ENCODE results near the gene SERINC5.

Gene SERINC5

GRCh38 chr5:80101993-80102392 lies 153.9 kb downstream of the SERINC5 start:
- no peak for DNase-seq (ENCODE audit: low spot score)
- H3K27me3 ChIP-seq (ENCODE audit: insufficient read depth, poor library complexity, severe bottlenecking) = no peaks in the 10 kb centered on the region
- ATAC-seq (ENCODE audit: low read depth) = no peak
- H3K27ac ChIP-seq (ENCODE audit: poor library complexity, severe bottlenecking) = no peak overlapping the region
- H3K4me1 ChIP-seq (ENCODE audit: insufficient read depth, poor library complexity, severe bottlenecking) = no peaks in the 10 kb centered on the region
- no peak for TF ChIP-seq CTCF (IDR thresholded peaks at IDR 0.05; ENCODE audit: poor library complexity, severe bottlenecking)
- H3K36me3 ChIP-seq (ENCODE audit: low read depth) = no peaks in the 10 kb centered on the region
- H3K9me3 ChIP-seq (ENCODE audit: severe bottlenecking) = no peaks in the 10 kb centered on the region
- H3K4me3 ChIP-seq (ENCODE audit: severe bottlenecking) = no peak overlapping the region

DNA sequence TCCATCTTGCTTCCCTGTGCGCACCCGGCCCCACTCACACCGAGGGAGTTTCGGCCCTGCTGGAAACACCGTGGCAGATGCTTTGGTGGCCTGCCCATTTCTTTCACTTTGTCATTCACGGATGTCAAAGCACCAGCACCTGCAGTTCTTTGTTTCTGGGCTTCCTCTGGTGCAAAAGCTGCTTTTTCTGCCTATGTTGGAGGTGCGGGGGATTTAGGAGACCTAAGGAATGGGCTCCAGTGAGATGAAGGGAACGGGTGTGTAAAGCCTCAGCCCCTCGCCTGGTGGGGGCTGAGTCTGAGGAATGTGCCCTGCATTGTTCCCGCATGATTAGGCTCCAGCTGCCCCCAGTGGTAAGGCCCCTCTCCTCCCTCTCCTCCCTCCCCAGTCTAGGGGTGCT lies 158.4 kb downstream of the SERINC5 start:
- no peak for DNase-seq (ENCODE audit: low spot score)
- no peak overlapping the region for H3K27ac ChIP-seq (ENCODE audit: poor library complexity, severe bottlenecking)
- no peak for TF ChIP-seq CTCF (IDR thresholded peaks at IDR 0.05; ENCODE audit: poor library complexity, severe bottlenecking)

GRCh38 chr5:80094236-80094738 lies 161.6 kb downstream of the SERINC5 start:
- no peak for TF ChIP-seq CTCF (IDR thresholded peaks at IDR 0.05; ENCODE audit: poor library complexity, severe bottlenecking)
- H3K9me3 ChIP-seq (ENCODE audit: severe bottlenecking) = no peaks in the 10 kb centered on the region
- H3K4me1 ChIP-seq (ENCODE audit: insufficient read depth, poor library complexity, severe bottlenecking) = no peaks in the 10 kb centered on the region
- no peak for ATAC-seq (ENCODE audit: low read depth)
- no peak overlapping the region for H3K27ac ChIP-seq (ENCODE audit: poor library complexity, severe bottlenecking)
- no peaks in the 10 kb centered on the region for H3K27me3 ChIP-seq (ENCODE audit: insufficient read depth, poor library complexity, severe bottlenecking)
- DNase-seq (ENCODE audit: low spot score) = no peak
- H3K4me3 ChIP-seq (ENCODE audit: severe bottlenecking) = no peak overlapping the region
- H3K36me3 ChIP-seq (ENCODE audit: low read depth) = no peaks in the 10 kb centered on the region

More for the DNA sequence above, 158.4 kb downstream of the SERINC5 start:
- Histone ChIP-seq H3K4me1 (ENCODE audit: insufficient read depth, poor library complexity, severe bottlenecking) (no peaks in the 10 kb centered on the region), H3K27me3 (ENCODE audit: insufficient read depth, poor library complexity, severe bottlenecking) (no peaks in the 10 kb centered on the region), H3K36me3 (ENCODE audit: low read depth) (no peaks in the 10 kb centered on the region), H3K9me3 (ENCODE audit: severe bottlenecking) (no peaks in the 10 kb centered on the region), H3K4me3 (ENCODE audit: severe bottlenecking) (no peak overlapping the region)
- no peak for ATAC-seq (ENCODE audit: low read depth)

DNA sequence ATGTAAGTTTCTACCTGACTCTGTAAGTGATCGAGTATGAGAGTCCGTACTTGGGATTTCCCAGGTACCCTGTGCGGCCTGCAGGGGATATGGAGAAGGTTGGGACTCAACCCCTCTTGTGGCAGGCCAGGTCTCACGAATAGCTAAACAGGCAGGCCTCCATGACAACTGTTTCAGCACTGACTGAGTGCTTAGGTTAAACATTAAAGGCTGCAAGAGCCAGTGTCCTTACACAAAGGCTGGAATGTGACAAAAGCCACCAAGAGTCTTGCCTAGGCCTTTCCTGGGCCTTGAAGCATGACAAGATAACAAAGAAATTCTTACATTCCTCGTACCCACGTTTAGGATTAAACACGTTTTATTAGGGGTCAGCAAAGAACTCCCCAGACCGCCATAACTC lies 162.1 kb downstream of the SERINC5 start:
- Histone ChIP-seq H3K4me1 (ENCODE audit: insufficient read depth, poor library complexity, severe bottlenecking) (no peaks in the 10 kb centered on the region), H3K27ac (ENCODE audit: poor library complexity, severe bottlenecking) (no peak overlapping the region), H3K36me3 (ENCODE audit: low read depth) (no peaks in the 10 kb centered on the region), H3K27me3 (ENCODE audit: insufficient read depth, poor library complexity, severe bottlenecking) (no peaks in the 10 kb centered on the region), H3K4me3 (ENCODE audit: severe bottlenecking) (no peak overlapping the region), H3K9me3 (ENCODE audit: severe bottlenecking) (no peaks in the 10 kb centered on the region)
- no peak for TF ChIP-seq CTCF (IDR thresholded peaks at IDR 0.05; ENCODE audit: poor library complexity, severe bottlenecking)
- no peak for ATAC-seq (ENCODE audit: low read depth)
- DNase-seq (ENCODE audit: low spot score) = no peak

GRCh38 chr5:80092486-80093107 lies 163.3 kb downstream of the SERINC5 start:
- Histone ChIP-seq H3K27ac (ENCODE audit: poor library complexity, severe bottlenecking) (no peak overlapping the region), H3K27me3 (ENCODE audit: insufficient read depth, poor library complexity, severe bottlenecking) (no peaks in the 10 kb centered on the region), H3K36me3 (ENCODE audit: low read depth) (no peaks in the 10 kb centered on the region), H3K4me1 (ENCODE audit: insufficient read depth, poor library complexity, severe bottlenecking) (no peaks in the 10 kb centered on the region), H3K4me3 (ENCODE audit: severe bottlenecking) (no peak overlapping the region), H3K9me3 (ENCODE audit: severe bottlenecking) (no peaks in the 10 kb centered on the region)
- ATAC-seq (ENCODE audit: low read depth) = no peak
- no peak for TF ChIP-seq CTCF (IDR thresholded peaks at IDR 0.05; ENCODE audit: poor library complexity, severe bottlenecking)
- DNase-seq (ENCODE audit: low spot score) = no peak
